ENCODE results near the gene MARF1.
"Not testable (repeated sequence)": the region's sequence is repeated elsewhere in the genome, so short reads cannot be mapped to it uniquely, and the experiment has no call there.

The MARF1 gene

GRCh38 chr16:15650698-15651171, 7.8 kb upstream of the MARF1 start:
- peak; percentile 44 for DNase-seq (ENCODE audit: low read depth)

DNA sequence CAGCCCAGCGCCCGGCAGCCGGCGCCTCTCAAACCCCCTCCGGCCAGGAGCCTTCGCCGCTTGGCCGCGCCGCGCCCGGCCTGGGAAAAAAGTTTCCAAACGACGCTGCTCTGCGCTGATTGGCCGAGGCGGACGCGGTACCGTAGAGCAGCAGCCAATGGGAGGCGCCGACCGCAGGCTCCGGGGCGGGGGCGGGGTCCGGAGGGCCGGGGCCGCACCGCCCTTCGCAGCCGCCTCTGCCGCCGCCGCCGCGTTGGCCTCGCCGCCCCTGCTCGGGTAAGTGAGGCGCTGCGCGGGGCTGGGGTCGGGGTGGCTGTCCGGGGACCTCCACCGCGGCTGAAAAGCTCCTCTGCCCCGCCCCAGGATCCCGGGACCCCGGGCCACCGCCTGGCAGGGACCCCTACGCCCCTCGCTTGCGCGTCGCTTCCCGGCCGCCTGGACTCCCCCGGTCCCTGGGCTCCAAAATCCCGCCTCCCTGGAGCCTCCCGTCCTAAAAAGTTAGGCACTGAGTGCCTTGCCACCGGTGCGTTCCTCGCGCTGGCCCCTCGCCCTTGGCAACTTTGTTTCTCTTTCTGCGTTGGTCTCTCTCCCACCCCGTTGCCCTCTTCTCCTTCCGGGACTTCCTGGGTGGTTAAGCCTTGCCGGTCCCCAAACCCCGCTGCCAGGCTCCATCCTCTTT, 7.2 kb upstream of the MARF1 start, which contains the start of gene NDE1:
Gene NDE1 (plus strand): TSS at position 227 of the 679 bp plus-strand sequence. CDS start 14,534 bp downstream, outside the sequence.
- peak; percentile 92 for DNase-seq (ENCODE audit: low read depth)

- no peak for DNase-seq (ENCODE audit: low read depth)
Observed at GRCh38 chr16:15649727-15650018, 6.7 kb upstream of the MARF1 start.

DNA sequence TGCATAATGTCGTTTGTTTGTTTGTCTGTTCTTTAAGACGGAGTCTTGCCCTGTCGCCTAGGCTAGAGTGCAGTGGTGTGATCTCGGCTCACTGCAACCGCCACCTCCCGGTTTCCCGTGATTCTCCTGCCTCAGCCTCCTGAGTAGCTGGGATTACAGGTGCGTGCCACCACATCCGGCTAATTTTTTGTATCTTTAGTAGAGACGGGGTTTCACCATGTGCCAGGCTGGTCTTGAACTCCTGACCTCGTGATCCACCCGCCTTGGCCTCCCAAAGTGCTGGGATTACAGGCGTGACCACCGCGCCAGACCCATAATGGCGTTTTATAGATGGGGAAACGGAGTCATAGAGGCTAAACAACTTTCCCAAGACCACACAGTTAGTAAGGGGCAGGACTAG, 6.4 kb upstream of the MARF1 start:
- not testable (repeated sequence) for DNase-seq (ENCODE audit: low read depth)

GRCh38 chr16:15648135-15648730, 5.3 kb upstream of the MARF1 start:
- peak; percentile 92 for DNase-seq (ENCODE audit: low read depth)

GRCh38 chr16:15647294-15648014, 4.5 kb upstream of the MARF1 start:
- DNase-seq (ENCODE audit: low read depth): no peak

DNA sequence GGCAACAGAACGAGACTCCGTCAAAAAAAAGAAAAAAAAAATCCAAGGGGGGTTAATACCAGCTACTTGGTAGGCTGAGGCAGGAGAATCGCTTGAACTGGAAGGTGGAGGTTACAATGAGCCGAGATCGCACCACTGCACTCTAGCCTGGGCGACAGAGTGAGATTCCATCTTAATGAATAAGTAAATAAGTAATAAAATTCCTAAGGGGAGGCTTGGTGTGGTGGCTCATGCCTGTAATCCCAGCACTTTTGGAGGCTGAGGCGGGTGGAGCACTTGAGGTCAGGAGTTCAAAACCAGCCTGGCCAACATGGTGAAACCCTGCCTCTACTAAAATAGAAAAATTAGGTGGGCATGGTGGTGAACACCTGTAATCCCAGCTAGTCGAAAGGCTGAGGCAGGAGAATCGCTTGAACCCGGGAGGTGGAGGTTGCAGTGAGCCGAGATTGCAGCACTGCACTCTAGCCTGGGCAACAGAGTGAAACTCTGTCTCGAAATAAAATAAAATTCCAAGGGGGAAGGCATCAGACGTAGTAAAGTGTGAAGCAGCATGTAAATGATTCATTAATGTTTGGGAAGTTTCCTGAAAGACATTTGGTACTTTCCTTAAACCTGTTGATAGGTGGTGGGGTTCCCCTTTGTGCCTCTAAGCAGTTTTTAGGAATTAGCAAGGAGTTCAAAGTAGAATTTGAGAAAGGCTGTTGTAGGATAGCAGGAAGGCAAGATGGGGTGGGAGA, 3.8 kb upstream of the MARF1 start:
- peak; percentile 32 for DNase-seq (ENCODE audit: low read depth)

- peak; percentile 97 for DNase-seq (ENCODE audit: low read depth)
Observed at GRCh38 chr16:15644962-15645465, 2.1 kb upstream of the MARF1 start.

DNA sequence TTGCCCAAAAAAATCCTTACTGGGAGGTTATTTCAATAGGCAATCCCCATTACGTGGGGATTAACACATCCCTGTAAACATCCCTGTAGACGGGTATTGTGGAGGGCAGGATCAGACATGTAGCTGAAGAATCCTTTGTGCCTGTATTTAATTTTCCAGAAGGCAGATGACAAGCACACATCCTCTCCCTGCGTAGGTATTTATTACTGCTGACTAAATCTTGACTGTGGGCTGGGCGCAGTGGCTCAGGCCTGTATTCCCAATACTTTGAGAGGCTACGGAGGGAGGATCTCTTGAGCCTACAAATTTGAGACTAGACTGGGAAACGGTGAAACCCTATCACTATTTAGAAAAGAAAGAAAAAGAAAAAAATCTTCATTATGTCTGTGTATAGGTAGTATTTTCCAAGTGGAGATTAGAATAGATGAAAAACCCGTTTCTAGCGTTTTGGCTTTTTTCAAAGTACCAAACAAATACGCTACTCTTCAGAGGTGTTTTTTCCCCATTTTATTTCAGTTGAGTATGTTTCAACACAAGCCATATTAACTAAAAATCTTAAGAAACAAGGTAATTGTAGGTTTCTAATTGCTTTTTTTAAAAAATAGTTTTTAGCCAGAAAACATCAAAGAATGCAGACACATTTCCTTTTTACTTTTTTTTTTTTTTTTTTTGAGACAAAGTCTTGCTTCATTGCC, 1.5 kb upstream of the MARF1 start:
- DNase-seq (ENCODE audit: low read depth): peak; percentile 71

- DNase-seq (ENCODE audit: low read depth): no peak
Observed at GRCh38 chr16:15643946-15644250, 944 bp upstream of the MARF1 start.

GRCh38 chr16:15642557-15643047, 352 bp downstream of the MARF1 start:
- peak; percentile 47 for DNase-seq (ENCODE audit: low read depth)

DNA sequence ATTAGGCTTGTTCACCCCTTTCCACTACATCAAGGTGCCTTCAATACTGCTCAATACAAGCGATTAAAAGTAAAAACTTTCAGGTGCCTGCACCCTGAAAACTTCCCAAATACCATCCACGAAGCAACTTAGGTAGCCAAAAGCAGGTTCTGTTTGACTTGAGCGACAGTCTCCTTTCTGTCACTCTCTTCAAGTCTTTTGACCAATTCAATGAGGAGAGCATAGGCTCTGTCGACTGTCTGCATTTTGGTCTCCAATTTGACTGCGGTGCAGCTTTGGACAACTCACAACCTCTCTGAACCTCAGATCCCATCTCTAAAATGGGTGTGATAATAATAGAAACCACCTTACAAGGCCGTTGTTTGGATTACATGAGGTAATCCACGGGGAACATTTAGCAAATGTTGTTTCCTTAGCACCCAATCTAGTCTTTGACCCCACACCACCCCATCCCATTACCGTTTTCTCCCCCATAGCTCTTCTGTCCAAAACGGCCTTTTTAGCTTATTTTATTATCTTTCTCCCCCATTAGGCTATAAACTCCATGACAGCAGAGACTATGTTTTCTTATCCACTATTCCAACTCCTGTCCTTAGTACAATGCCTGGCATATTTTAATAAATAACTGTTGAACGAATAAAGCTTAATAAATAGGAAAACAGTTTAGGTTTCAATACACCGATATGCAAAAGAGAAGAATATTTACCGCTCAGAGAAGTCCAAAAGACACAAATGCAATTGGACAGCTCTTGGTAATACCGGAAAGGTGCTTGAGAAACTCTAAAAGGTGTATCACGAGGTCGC, 999 bp downstream of the MARF1 start:
- no peak for DNase-seq (ENCODE audit: low read depth)

GRCh38 chr16:15640966-15641365, 2.0 kb downstream of the MARF1 start:
- no peak for DNase-seq (ENCODE audit: low read depth)

DNA sequence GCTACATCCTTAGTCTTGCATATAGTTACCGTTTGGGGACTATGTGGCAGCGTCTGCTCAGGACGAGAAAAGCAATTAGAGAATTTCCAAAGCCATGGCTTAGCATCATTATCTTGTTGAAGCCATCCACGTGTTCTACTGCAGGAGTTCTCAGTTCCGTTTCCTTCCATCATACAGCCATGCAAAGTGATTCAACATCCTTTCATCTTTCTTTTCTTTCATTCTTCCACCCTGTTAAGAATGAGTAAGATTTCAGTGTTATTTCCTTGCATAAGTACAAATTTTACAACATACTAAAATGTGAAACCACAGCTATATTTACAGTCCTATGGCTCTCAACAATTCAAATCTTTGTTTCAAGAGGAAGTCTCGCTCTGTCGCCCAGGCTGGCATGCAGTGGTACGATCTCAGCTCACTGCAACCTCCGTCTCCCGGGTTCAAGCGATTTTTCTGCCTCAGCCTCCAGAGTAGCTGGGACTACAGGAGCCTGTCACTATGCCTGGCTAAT, 3.8 kb downstream of the MARF1 start:
- no peak for DNase-seq (ENCODE audit: low read depth)

GRCh38 chr16:15636392-15636873, 6.5 kb downstream of the MARF1 start:
- no peak for DNase-seq (ENCODE audit: low read depth)

- DNase-seq (ENCODE audit: low read depth): no peak
Observed at GRCh38 chr16:15635926-15636325, 7.0 kb downstream of the MARF1 start.

- no peak for DNase-seq (ENCODE audit: low read depth)
Observed at GRCh38 chr16:15631730-15632409, 11.1 kb downstream of the MARF1 start.

DNA sequence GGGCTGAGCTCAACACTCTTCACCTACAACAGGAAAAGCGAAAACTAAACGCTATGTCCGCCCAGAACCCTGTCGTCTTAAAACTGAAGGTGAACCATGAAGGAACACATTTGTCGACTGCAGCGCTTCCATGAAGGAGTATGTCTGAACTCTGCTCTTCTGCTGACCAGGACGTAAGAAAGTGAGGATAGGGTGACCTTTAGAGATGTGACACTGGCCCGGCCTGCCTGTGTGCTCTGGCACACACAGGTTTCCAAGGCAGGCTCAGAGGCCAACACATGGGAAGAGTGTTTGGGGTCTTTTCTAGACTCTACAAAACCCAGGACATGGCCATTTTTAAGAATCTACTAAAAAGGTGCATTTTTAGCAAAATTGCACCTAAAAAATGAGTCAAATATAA, 21.1 kb downstream of the MARF1 start:
- DNase-seq (ENCODE audit: low read depth): no peak

DNA sequence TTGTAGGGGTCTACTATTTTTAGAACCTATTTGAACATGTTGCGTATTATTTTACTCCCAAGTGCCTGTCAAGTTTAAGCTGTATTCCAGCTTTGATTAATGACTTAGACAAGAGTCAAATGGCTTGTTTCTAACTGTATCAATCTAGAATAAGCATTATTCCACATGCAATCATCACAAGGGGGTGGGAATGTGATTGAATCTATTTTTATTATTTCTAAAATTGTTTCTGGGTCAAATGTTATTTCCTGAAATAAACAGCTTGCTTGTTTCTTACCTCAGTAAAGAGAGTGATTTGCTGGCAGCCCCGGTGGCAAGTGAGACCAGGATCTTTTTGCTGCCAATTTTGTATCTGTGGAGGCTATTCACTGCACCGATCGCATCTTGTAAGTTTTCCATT, 21.5 kb downstream of the MARF1 start:
- DNase-seq (ENCODE audit: low read depth): no peak

Data from EH (cell line).